ENCODE data around the gene FRMPD4. TPM values are rescaled to one million over a fixed set of nuclear protein-coding genes. Genes with fewer than 3 reads are reported as not detected.

The FRMPD4 gene
- total RNA-seq, 1 experiment from 2014 or later: 1.4 TPM

DNA sequence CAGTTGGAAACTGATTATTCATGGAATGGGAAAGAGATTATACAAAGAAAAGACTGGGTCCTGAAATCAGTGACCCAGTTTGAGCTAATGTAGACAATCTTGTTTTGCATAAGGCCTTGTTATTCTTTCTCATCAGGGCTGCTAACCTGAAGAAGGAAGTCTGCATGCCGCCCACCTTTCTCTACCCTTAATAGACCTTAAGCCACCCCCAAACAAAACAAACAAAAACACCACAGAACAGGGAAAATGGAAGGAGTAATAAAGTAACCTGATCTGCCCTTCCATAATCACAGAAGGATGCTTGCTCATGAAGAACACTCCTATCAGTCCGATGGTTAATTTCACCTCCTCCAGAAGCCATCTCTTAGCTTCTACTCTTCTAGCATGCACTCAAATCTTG is 288.1 kb downstream of the FRMPD4 start:
- ChIA-PET CTCF (no interaction called here), POLR2A (no interaction called here)
- Mint-ChIP-seq H3K9me3 (no peaks in the 10 kb centered on the region), H3K4me1 (peaks cover 22% of the 10 kb centered on the region), H3K27me3 (ENCODE audit: low read depth) (peaks cover 92% of the 10 kb centered on the region), H3K4me3 (no peak overlapping the region), H3K36me3 (no peaks in the 10 kb centered on the region), H3K27ac (no peak overlapping the region)
- no peak for DNase-seq (ENCODE audit: low spot score)
- no peak for ATAC-seq
- TF ChIP-seq SMAD3 (CRISPR knock-in tag; IDR thresholded peaks at IDR 0.05; ENCODE audit: borderline replicate concordance) (no peak), NFATC4 (CRISPR knock-in tag; IDR thresholded peaks at IDR 0.05) (no peak)

DNA sequence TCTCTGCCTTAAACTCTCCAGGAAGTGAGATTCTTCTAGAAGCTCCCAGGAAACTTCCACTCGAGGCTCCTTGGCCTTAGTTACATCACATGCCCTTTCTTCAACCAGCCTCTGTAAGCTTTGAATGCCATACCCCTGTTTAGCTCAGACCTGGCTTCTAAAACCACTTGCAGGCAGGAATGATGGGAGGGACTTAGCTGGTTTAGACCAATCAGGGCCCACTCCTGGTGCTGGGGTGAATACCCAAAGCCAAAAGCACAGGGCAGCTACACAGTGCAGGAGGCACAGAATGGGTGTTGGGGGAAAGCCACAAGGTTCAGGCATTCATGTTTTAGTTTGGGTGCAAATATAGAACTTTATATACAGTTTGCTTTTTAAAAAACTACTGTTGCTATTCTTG is 296.2 kb downstream of the FRMPD4 start:
- ChIA-PET CTCF (no interaction called here), POLR2A (no interaction called here)
- Mint-ChIP-seq H3K27me3 (ENCODE audit: low read depth) (peaks cover 28% of the 10 kb centered on the region), H3K9me3 (no peaks in the 10 kb centered on the region), H3K4me3 (no peak overlapping the region), H3K27ac (no peak overlapping the region), H3K36me3 (no peaks in the 10 kb centered on the region), H3K4me1 (peaks cover 22% of the 10 kb centered on the region)
- ATAC-seq: peak; percentile 89
- peak; percentile 11 for DNase-seq (ENCODE audit: low spot score)
- TF ChIP-seq ZNF219 (CRISPR knock-in tag; IDR thresholded peaks at IDR 0.05; ENCODE audit: borderline replicate concordance): no peak
- TF ChIP-seq NR1H2 (CRISPR knock-in tag; IDR thresholded peaks at IDR 0.05): no peak
- TF ChIP-seq, protein P1, sequence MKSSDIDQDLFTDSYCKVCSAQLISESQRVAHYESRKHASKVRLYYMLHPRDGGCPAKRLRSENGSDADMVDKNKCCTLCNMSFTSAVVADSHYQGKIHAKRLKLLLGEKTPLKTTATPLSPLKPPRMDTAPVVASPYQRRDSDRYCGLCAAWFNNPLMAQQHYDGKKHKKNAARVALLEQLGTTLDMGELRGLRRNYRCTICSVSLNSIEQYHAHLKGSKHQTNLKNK (CRISPR knock-in tag; IDR thresholded peaks at IDR 0.05): no peak
- no peak for TF ChIP-seq ZNF423 (CRISPR knock-in tag; IDR thresholded peaks at IDR 0.05)
- TF ChIP-seq, protein P2, sequence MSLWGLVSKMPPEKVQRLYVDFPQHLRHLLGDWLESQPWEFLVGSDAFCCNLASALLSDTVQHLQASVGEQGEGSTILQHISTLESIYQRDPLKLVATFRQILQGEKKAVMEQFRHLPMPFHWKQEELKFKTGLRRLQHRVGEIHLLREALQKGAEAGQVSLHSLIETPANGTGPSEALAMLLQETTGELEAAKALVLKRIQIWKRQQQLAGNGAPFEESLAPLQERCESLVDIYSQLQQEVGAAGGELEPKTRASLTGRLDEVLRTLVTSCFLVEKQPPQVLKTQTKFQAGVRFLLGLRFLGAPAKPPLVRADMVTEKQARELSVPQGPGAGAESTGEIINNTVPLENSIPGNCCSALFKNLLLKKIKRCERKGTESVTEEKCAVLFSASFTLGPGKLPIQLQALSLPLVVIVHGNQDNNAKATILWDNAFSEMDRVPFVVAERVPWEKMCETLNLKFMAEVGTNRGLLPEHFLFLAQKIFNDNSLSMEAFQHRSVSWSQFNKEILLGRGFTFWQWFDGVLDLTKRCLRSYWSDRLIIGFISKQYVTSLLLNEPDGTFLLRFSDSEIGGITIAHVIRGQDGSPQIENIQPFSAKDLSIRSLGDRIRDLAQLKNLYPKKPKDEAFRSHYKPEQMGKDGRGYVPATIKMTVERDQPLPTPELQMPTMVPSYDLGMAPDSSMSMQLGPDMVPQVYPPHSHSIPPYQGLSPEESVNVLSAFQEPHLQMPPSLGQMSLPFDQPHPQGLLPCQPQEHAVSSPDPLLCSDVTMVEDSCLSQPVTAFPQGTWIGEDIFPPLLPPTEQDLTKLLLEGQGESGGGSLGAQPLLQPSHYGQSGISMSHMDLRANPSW (CRISPR knock-in tag; conservative IDR thresholded peaks at IDR 0.05; ENCODE audit: low read depth): no peak
- TF ChIP-seq, protein P3, sequence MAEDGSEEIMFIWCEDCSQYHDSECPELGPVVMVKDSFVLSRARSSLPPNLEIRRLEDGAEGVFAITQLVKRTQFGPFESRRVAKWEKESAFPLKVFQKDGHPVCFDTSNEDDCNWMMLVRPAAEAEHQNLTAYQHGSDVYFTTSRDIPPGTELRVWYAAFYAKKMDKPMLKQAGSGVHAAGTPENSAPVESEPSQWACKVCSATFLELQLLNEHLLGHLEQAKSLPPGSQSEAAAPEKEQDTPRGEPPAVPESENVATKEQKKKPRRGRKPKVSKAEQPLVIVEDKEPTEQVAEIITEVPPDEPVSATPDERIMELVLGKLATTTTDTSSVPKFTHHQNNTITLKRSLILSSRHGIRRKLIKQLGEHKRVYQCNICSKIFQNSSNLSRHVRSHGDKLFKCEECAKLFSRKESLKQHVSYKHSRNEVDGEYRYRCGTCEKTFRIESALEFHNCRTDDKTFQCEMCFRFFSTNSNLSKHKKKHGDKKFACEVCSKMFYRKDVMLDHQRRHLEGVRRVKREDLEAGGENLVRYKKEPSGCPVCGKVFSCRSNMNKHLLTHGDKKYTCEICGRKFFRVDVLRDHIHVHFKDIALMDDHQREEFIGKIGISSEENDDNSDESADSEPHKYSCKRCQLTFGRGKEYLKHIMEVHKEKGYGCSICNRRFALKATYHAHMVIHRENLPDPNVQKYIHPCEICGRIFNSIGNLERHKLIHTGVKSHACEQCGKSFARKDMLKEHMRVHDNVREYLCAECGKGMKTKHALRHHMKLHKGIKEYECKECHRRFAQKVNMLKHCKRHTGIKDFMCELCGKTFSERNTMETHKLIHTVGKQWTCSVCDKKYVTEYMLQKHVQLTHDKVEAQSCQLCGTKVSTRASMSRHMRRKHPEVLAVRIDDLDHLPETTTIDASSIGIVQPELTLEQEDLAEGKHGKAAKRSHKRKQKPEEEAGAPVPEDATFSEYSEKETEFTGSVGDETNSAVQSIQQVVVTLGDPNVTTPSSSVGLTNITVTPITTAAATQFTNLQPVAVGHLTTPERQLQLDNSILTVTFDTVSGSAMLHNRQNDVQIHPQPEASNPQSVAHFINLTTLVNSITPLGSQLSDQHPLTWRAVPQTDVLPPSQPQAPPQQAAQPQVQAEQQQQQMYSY (CRISPR knock-in tag; IDR thresholded peaks at IDR 0.05): no peak
- TF ChIP-seq IRF2 (CRISPR knock-in tag; IDR thresholded peaks at IDR 0.05; ENCODE audit: borderline replicate concordance, low read depth): no peak
- TF ChIP-seq GTF2I (CRISPR knock-in tag; conservative IDR thresholded peaks at IDR 0.05): no peak
- TF ChIP-seq SMAD4 (CRISPR knock-in tag; IDR thresholded peaks at IDR 0.05): no peak

DNA sequence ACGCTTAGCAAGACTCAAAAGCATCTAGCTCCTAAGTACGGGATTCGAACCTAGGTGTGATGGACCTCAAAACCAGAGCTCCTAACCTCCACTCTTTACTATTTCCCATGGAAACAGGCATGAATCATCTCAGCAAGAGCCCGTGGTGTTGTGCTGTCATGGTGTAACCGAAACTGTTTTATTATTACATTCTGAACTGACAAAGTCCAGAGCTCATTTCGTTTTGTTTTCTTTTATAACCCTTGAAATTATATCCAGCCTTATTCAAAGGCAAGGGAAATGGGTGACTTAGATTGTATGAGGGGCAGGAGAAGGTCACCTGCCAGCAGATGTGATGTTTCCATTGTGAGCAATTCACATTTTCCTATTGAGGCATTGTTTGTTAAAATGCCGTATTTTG is 301.1 kb downstream of the FRMPD4 start:
- Mint-ChIP-seq H3K9me3 (no peaks in the 10 kb centered on the region), H3K4me1 (peaks cover 43% of the 10 kb centered on the region), H3K27ac (no peak overlapping the region), H3K36me3 (no peaks in the 10 kb centered on the region), H3K27me3 (ENCODE audit: low read depth) (no peaks in the 10 kb centered on the region; the same call in 1 of the 2 replicates), H3K4me3 (no peak overlapping the region)
- ATAC-seq: no peak
- TF ChIP-seq, protein P4, sequence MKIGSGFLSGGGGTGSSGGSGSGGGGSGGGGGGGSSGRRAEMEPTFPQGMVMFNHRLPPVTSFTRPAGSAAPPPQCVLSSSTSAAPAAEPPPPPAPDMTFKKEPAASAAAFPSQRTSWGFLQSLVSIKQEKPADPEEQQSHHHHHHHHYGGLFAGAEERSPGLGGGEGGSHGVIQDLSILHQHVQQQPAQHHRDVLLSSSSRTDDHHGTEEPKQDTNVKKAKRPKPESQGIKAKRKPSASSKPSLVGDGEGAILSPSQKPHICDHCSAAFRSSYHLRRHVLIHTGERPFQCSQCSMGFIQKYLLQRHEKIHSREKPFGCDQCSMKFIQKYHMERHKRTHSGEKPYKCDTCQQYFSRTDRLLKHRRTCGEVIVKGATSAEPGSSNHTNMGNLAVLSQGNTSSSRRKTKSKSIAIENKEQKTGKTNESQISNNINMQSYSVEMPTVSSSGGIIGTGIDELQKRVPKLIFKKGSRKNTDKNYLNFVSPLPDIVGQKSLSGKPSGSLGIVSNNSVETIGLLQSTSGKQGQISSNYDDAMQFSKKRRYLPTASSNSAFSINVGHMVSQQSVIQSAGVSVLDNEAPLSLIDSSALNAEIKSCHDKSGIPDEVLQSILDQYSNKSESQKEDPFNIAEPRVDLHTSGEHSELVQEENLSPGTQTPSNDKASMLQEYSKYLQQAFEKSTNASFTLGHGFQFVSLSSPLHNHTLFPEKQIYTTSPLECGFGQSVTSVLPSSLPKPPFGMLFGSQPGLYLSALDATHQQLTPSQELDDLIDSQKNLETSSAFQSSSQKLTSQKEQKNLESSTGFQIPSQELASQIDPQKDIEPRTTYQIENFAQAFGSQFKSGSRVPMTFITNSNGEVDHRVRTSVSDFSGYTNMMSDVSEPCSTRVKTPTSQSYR (CRISPR knock-in tag; IDR thresholded peaks at IDR 0.05): no peak
- TF ChIP-seq, protein P5, sequence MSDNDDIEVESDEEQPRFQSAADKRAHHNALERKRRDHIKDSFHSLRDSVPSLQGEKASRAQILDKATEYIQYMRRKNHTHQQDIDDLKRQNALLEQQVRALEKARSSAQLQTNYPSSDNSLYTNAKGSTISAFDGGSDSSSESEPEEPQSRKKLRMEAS (CRISPR knock-in tag; IDR thresholded peaks at IDR 0.05): no peak
- TF ChIP-seq, protein P2 (CRISPR knock-in tag; conservative IDR thresholded peaks at IDR 0.05; ENCODE audit: low read depth): no peak
- no peak for TF ChIP-seq TEAD4 (CRISPR knock-in tag; IDR thresholded peaks at IDR 0.05)
- TF ChIP-seq MXD4 (CRISPR knock-in tag; IDR thresholded peaks at IDR 0.05; ENCODE audit: borderline replicate concordance): no peak
- DNase-seq (ENCODE audit: low spot score): no peak
- ChIA-PET CTCF (no interaction called here), POLR2A (no interaction called here)

Measured in WTC11 (cell line).